Left ventricle myocardium inferior (tissue), 1 donor: Measurements from ENCODE around the gene CCDC141. TPM values are rescaled to one million over a fixed set of nuclear protein-coding genes. Genes with fewer than 3 reads are reported as not detected.

Experiments used
- DNase-seq: peaks from one replicate; pipeline ENCODE4 v3.0.0-alpha.2; 2020
- H3K27ac ChIP-seq: fragments of 200-600 bp; replicated peaks from 2 replicates; pipeline ENCODE4 v1.8.0; 2021
- H3K27me3 ChIP-seq: fragments of 200-600 bp; 2 replicates; pipeline ENCODE4 v1.8.0; 2021; ENCODE audit warnings: low read depth
- H3K36me3 ChIP-seq: fragments of 200-600 bp; 2 replicates; pipeline ENCODE4 v1.8.0; 2021
- H3K4me1 ChIP-seq: fragments of 200-600 bp; 2 replicates; pipeline ENCODE4 v1.8.0; 2021
- H3K4me3 ChIP-seq: fragments of 200-600 bp; 2 replicates; pipeline ENCODE4 v1.8.0; 2021; ENCODE audit warnings: mild to moderate bottlenecking, moderate library complexity
- H3K9me3 ChIP-seq: fragments of 200-600 bp; replicated peaks from 2 replicates; pipeline ENCODE4 v1.8.0; 2021
- intact Hi-C: fragments of 100-400 bp; cut with micrococcal nuclease; formaldehyde crosslinking; loops from one replicate; pipeline ENCODE4 v1.11.0; 2022
- total RNA-seq: library from RNA; stranded (reverse); fragmentation: NEBNext Ultra II Directional; extraction: Animal tissue kit (Norgen Biotek cat#: 25700); gene quantifications from one replicate; pipeline ENCODE4 v1.2.1, GENCODE V29; 2021
- TF ChIP-seq, protein P1 (sequence below): fragments of 200-600 bp; IDR thresholded peaks from 2 replicates; pipeline ENCODE4 v1.8.0; 2021; ENCODE audit warnings: antibody characterized with exemption, mild to moderate bottlenecking, borderline replicate concordance
- donor health status: DM: no; HTN: yes; CAD: no; lungs with severe emphysema.

The CCDC141 gene
- total RNA-seq, 1 donor from 2014 or later = 208 TPM

DNA sequence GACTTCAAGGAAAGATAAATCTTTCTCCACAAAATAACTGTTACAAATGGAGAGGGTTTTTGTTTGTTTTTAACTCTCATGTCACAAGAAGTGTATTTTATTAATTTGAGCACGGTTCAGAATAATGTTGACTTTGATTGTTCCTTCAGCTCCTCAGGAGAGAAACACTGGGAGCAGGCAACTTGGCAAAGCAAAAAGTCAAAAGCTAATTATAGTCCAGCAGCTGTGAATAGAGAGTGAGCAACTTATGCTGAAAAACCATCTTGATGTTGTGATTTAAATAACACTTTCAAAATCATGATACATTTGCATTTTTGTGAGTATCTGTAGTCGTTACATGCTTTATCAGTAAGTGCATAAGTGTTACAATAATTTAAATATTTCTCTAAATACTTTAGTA is 205.2 kb downstream of the CCDC141 start:
- Histone ChIP-seq H3K36me3 (peaks cover 13% of the 10 kb centered on the region), H3K9me3 (no peaks in the 10 kb centered on the region), H3K4me1 (peaks cover 36% of the 10 kb centered on the region), H3K27ac (peak overlapping the region; percentile 76), H3K27me3 (no peaks in the 10 kb centered on the region), H3K4me3 (no peak overlapping the region)
- TF ChIP-seq, protein P1, sequence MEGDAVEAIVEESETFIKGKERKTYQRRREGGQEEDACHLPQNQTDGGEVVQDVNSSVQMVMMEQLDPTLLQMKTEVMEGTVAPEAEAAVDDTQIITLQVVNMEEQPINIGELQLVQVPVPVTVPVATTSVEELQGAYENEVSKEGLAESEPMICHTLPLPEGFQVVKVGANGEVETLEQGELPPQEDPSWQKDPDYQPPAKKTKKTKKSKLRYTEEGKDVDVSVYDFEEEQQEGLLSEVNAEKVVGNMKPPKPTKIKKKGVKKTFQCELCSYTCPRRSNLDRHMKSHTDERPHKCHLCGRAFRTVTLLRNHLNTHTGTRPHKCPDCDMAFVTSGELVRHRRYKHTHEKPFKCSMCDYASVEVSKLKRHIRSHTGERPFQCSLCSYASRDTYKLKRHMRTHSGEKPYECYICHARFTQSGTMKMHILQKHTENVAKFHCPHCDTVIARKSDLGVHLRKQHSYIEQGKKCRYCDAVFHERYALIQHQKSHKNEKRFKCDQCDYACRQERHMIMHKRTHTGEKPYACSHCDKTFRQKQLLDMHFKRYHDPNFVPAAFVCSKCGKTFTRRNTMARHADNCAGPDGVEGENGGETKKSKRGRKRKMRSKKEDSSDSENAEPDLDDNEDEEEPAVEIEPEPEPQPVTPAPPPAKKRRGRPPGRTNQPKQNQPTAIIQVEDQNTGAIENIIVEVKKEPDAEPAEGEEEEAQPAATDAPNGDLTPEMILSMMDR = no peak
- DNase-seq = no peak
- intact Hi-C loops = no loop called here

DNA sequence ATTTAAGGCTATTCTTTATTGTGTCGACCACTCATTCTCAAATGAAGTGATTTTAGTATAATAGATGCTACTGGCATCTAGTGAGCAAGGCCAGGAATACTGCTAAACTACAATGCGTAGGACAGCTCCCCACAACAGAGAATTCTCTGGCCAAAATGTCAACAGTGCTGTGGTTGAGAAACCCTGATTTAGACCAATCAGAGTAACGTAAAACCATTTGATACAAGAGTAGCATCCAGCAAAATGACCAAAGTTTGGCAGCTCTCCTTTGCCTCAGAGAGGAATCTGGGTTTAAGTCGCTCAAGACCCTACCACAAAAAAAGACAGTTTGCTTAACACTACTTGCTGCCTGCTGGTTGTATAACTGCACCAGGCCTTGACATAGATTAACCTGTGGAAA is 205.7 kb downstream of the CCDC141 start:
- intact Hi-C loops = no loop called here
- TF ChIP-seq, protein P1 = no peak
- DNase-seq = no peak
- Histone ChIP-seq H3K4me1 (peaks cover 36% of the 10 kb centered on the region), H3K27me3 (no peaks in the 10 kb centered on the region), H3K9me3 (no peaks in the 10 kb centered on the region), H3K36me3 (peaks cover 13% of the 10 kb centered on the region), H3K4me3 (no peak overlapping the region), H3K27ac (peak overlapping the region; percentile 76)

DNA sequence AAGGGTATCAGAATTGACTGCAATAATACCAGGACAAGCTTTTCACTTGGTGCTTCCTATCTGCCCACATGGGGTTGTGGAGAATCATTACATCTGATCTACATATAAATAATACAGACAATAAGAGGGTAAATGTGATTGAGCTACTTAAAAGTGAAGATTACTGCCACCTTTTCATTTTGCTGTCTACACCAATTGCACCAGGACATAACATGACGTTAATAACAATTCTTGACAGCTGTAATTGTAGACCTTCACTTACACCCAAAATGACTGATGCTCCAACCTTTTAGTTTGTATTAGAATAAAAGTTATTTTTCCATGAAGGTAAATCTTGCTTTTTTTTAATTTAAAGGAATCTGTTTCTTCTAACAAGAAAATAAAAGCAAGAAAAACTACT is 206.2 kb downstream of the CCDC141 start:
- TF ChIP-seq, protein P1 = no peak
- intact Hi-C loops = no loop called here

DNA sequence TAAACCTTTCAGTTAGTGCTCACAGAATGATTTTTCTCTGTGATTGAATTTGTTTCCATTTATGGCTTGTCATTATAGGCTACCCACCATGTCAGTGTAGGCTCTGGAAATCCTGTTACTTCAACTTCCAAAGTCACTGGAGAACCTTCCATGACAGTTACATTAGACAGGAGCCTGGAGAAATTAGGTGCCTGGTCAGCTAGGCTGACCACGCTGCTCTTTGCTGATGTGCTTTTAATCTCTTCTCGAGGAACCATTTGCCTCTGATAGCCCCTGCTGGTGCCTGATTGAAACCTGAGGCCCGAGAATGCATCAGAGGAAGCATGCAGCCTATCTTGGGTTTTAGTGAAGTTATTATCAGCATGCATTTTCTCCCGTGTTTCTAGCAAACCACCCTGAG is 213.1 kb downstream of the CCDC141 start:
- H3K27ac ChIP-seq = peak overlapping the region; percentile 38
- no peaks in the 10 kb centered on the region for H3K9me3 ChIP-seq
- no peaks in the 10 kb centered on the region for H3K27me3 ChIP-seq
- DNase-seq = no peak
- H3K36me3 ChIP-seq = peaks cover 5% of the 10 kb centered on the region
- intact Hi-C loops = no loop called here
- H3K4me3 ChIP-seq = no peak overlapping the region
- TF ChIP-seq, protein P1 = no peak
- peaks cover 28% of the 10 kb centered on the region for H3K4me1 ChIP-seq

More for the DNA sequence above, 206.2 kb downstream of the CCDC141 start:
- Histone ChIP-seq H3K27me3 (no peaks in the 10 kb centered on the region), H3K27ac (peak overlapping the region; percentile 76), H3K9me3 (no peaks in the 10 kb centered on the region), H3K4me3 (no peak overlapping the region), H3K36me3 (peaks cover 12% of the 10 kb centered on the region), H3K4me1 (peaks cover 36% of the 10 kb centered on the region)
- no peak for DNase-seq

DNA sequence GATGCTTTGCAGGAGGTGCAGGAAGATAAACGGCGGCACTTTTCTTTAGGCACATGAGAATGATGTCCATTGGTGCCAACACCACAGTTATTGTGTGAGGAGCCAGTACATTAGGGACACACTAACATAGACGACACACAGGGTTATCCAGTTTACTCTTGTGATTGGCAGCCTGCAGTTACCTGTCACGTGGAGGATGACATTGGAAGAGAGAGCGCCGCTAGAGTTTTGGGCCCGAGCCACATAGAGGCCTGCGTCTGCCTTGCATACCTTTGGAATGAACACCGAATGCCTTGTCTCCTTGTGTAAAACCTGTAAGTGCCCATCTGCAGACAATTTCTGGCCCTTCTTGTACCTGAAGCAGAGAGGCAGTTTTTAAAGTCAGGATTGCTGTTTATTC is 215.9 kb downstream of the CCDC141 start:
- H3K4me3 ChIP-seq = no peak overlapping the region
- no peaks in the 10 kb centered on the region for H3K27me3 ChIP-seq
- TF ChIP-seq, protein P1 = no peak
- no peaks in the 10 kb centered on the region for H3K9me3 ChIP-seq
- intact Hi-C loops = no loop called here
- H3K4me1 ChIP-seq = peaks cover 51% of the 10 kb centered on the region
- peak; percentile 41 for DNase-seq
- H3K36me3 ChIP-seq = peaks cover 5% of the 10 kb centered on the region
- H3K27ac ChIP-seq = peak overlapping the region; percentile 49
